ENCODE data around the gene IL21R.
A peak's percentile ranks its signal among the peaks of the same experiment; 100 is the strongest.

The IL21R gene

GRCh38 chr16:27441998-27442397 lies 40.0 kb downstream of the IL21R start:
- H3K36me3 ChIP-seq (ENCODE audit: control insufficient read depth in 2 of 2, insufficient read depth in 1 of 2, low read length in 2 of 2): no peaks in the 10 kb centered on the region
- no peak overlapping the region for H3K4me3 ChIP-seq (ENCODE audit: low read depth, low read length)
- ChIA-PET POLR2A (no interaction called here), CTCF (no interaction called here)
- H3K27ac ChIP-seq (ENCODE audit: extremely low read depth, low read depth, low read length): no peak overlapping the region
- H3K9me3 ChIP-seq (ENCODE audit: control insufficient read depth, insufficient read depth, low read depth, low read length): no peaks in the 10 kb centered on the region
- no peaks in the 10 kb centered on the region for H3K4me1 ChIP-seq (ENCODE audit: control insufficient read depth, insufficient read depth, low read length)
- TF ChIP-seq ZNF391 (tag by site-specific recombination; IDR thresholded peaks at IDR 0.05; ENCODE audit: borderline replicate concordance, low read depth) (no peak), EGR2 (tag by site-specific recombination; IDR thresholded peaks at IDR 0.05; ENCODE audit: low read depth) (0 out of 2 replicates have a peak, but pooled peaks have one; percentile 8), ZBTB21 (tag by site-specific recombination; IDR thresholded peaks at IDR 0.05) (no peak), PRDM4 (tag by site-specific recombination; IDR thresholded peaks at IDR 0.05) (no peak), ZNF830 (tag by site-specific recombination; IDR thresholded peaks at IDR 0.05; ENCODE audit: low read depth) (no peak), ZSCAN30 (tag by site-specific recombination; IDR thresholded peaks at IDR 0.05) (no peak)
- TF ChIP-seq, protein P1, sequence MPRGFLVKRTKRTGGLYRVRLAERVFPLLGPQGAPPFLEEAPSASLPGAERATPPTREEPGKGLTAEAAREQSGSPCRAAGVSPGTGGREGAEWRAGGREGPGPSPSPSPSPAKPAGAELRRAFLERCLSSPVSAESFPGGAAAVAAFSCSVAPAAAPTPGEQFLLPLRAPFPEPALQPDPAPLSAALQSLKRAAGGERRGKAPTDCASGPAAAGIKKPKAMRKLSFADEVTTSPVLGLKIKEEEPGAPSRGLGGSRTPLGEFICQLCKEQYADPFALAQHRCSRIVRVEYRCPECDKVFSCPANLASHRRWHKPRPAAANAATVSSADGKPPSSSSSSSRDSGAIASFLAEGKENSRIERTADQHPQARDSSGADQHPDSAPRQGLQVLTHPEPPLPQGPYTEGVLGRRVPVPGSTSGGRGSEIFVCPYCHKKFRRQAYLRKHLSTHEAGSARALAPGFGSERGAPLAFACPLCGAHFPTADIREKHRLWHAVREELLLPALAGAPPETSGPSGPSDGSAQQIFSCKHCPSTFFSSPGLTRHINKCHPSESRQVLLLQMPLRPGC (tag by site-specific recombination; IDR thresholded peaks at IDR 0.05): no peak

GRCh38 chr16:27444015-27444414 lies 42.0 kb downstream of the IL21R start:
- POLR2A ChIA-PET: no interaction called here
- no peak for TF ChIP-seq ZNF510 (tag by site-specific recombination; IDR thresholded peaks at IDR 0.05; ENCODE audit: insufficient replicate concordance)
- Histone ChIP-seq H3K36me3 (ENCODE audit: control insufficient read depth in 2 of 2, insufficient read depth in 1 of 2, low read length in 2 of 2) (no peaks in the 10 kb centered on the region), H3K4me3 (ENCODE audit: low read depth, low read length) (no peak overlapping the region), H3K27ac (ENCODE audit: extremely low read depth, low read depth, low read length) (no peak overlapping the region), H3K4me1 (ENCODE audit: control insufficient read depth, insufficient read depth, low read length) (no peaks in the 10 kb centered on the region), H3K9me3 (ENCODE audit: control insufficient read depth, insufficient read depth, low read depth, low read length) (no peaks in the 10 kb centered on the region)
- CTCF ChIA-PET: interaction anchor here (0.9 kb wide), 1 partner anchor 16 kb away, joined by 3 read pairs; no protein-coding TSS in a partner anchor

DNA sequence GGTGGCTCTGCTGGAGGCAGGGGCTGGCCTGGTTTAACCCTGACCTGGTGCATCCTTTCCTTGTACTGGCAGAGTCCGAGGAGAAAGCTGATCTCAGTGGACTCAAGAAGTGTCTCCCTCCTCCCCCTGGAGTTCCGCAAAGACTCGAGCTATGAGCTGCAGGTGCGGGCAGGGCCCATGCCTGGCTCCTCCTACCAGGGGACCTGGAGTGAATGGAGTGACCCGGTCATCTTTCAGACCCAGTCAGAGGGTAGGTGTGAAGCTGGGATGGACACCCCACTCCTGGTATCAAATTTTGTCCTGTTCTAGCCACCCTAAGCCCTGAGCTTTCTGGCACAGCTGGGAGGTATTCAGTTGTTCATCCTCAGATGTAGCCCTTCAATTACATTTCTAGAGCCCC lies 42.5 kb downstream of the IL21R start:
- no peaks in the 10 kb centered on the region for H3K36me3 ChIP-seq (ENCODE audit: control insufficient read depth in 2 of 2, insufficient read depth in 1 of 2, low read length in 2 of 2)
- no peak overlapping the region for H3K27ac ChIP-seq (ENCODE audit: extremely low read depth, low read depth, low read length)
- POLR2A ChIA-PET: no interaction called here
- TF ChIP-seq ZNF707 (tag by site-specific recombination; IDR thresholded peaks at IDR 0.05) (peak; percentile 93), ZIC2 (tag by site-specific recombination; IDR thresholded peaks at IDR 0.05) (no peak)
- no peak overlapping the region for H3K4me3 ChIP-seq (ENCODE audit: low read depth, low read length)
- no peaks in the 10 kb centered on the region for H3K9me3 ChIP-seq (ENCODE audit: control insufficient read depth, insufficient read depth, low read depth, low read length)
- H3K4me1 ChIP-seq (ENCODE audit: control insufficient read depth, insufficient read depth, low read length): no peaks in the 10 kb centered on the region
- CTCF ChIA-PET: interaction anchor here (0.9 kb wide), 1 partner anchor 16 kb away, joined by 3 read pairs; no protein-coding TSS in a partner anchor

- H3K36me3 ChIP-seq (ENCODE audit: control insufficient read depth in 2 of 2, insufficient read depth in 1 of 2, low read length in 2 of 2): no peaks in the 10 kb centered on the region
- CTCF ChIA-PET: interaction anchor here (0.5 kb wide), 1 partner anchor 35 kb away, joined by 6 read pairs; no protein-coding TSS in a partner anchor
- no peak overlapping the region for H3K4me3 ChIP-seq (ENCODE audit: low read depth, low read length)
- no peak overlapping the region for H3K27ac ChIP-seq (ENCODE audit: extremely low read depth, low read depth, low read length)
- POLR2A ChIA-PET: no interaction called here
- H3K4me1 ChIP-seq (ENCODE audit: control insufficient read depth, insufficient read depth, low read length): no peaks in the 10 kb centered on the region
- no peaks in the 10 kb centered on the region for H3K9me3 ChIP-seq (ENCODE audit: control insufficient read depth, insufficient read depth, low read depth, low read length)
- TF ChIP-seq ZNF146 (tag by site-specific recombination; IDR thresholded peaks at IDR 0.05) (no peak), SALL2 (tag by site-specific recombination; IDR thresholded peaks at IDR 0.05; ENCODE audit: borderline replicate concordance) (no peak), YY1 (tag by site-specific recombination; IDR thresholded peaks at IDR 0.05) (no peak), ZNF169 (tag by site-specific recombination; IDR thresholded peaks at IDR 0.05) (no peak), ZNF785 (tag by site-specific recombination; IDR thresholded peaks at IDR 0.05) (no peak), RBAK (tag by site-specific recombination; IDR thresholded peaks at IDR 0.05) (no peak), ZNF707 (tag by site-specific recombination; IDR thresholded peaks at IDR 0.05) (no peak), ZNF560 (tag by site-specific recombination; IDR thresholded peaks at IDR 0.05; ENCODE audit: borderline replicate concordance) (no peak), ZNF843 (tag by site-specific recombination; IDR thresholded peaks at IDR 0.05) (no peak), ZNF514 (tag by site-specific recombination; IDR thresholded peaks at IDR 0.05) (no peak), ZNF302 (tag by site-specific recombination; IDR thresholded peaks at IDR 0.05; ENCODE audit: low read depth) (no peak)
- TF ChIP-seq, protein P1 (tag by site-specific recombination; IDR thresholded peaks at IDR 0.05): no peak
Observed at GRCh38 chr16:27445502-27446175, 43.7 kb downstream of the IL21R start.

Measured in HEK293 (cell line).